NCI-H2081 treated with DMSO at 0.1 percent for 48 hours (cell line): ENCODE data around the gene RORC.
A peak's percentile ranks its signal among the peaks of the same experiment; 100 is the strongest.
"Not testable (repeated sequence)": the region's sequence is repeated elsewhere in the genome, so short reads cannot be mapped to it uniquely, and the experiment has no call there.

ENCODE experiments used
- DNase-seq: peaks from one replicate; lab custom pipeline; 2025; lab: John Stamatoyannopoulos, UW

Gene RORC

GRCh38 chr1:151774256-151774922 lies 57.2 kb downstream of the RORC start:
- no peak for DNase-seq

- DNase-seq: no peak
Measured at GRCh38 chr1:151773702-151774101, 57.9 kb downstream of the RORC start.

- DNase-seq: not testable (repeated sequence)
Measured at GRCh38 chr1:151769270-151769669, 62.3 kb downstream of the RORC start.

- DNase-seq: not testable (repeated sequence)
Measured at GRCh38 chr1:151768351-151769066, 63.1 kb downstream of the RORC start.

GRCh38 chr1:151763990-151764389 lies 67.6 kb downstream of the RORC start:
- no peak for DNase-seq

GRCh38 chr1:151762941-151763921 lies 68.4 kb downstream of the RORC start, which contains the start of gene MRPL9:
TSS of gene MRPL9 (minus strand) at chr1:151763496. CDS start at chr1:151763479, 17 bp downstream.
- DNase-seq: peak; percentile 15

GRCh38 chr1:151760597-151761385 lies 70.8 kb downstream of the RORC start:
- DNase-seq: no peak

GRCh38 chr1:151759241-151759640 lies 72.4 kb downstream of the RORC start:
- DNase-seq: no peak

GRCh38 chr1:151756291-151756690 lies 75.3 kb downstream of the RORC start:
- no peak for DNase-seq
